Ascending aorta (tissue), 2 donors: Measurements from ENCODE around the gene PORCN. TPM values are rescaled to one million over a fixed set of nuclear protein-coding genes. Genes with fewer than 3 reads are reported as not detected.

Source experiments
- DNase-seq, 2 donors: peaks; one replicate each; pipeline ENCODE4 v3.0.0-alpha.2; 2019; ENCODE audit warnings: low spot score in 2 of 2
- H3K27ac ChIP-seq, 2 donors: fragments of 200-600 bp; sonication (generic); one replicate each; pipeline ENCODE4 v1.5.1; 2016 to 2017; ENCODE audit warnings: mild to moderate bottlenecking in 1 of 2
- H3K27me3 ChIP-seq: fragments of 200-600 bp; sonication (generic); one replicate; pipeline ENCODE4 v1.5.1; 2017
- H3K36me3 ChIP-seq, 2 donors: fragments of 200-600 bp; sonication (generic); one replicate each; pipeline ENCODE4 v1.5.1; 2016
- H3K4me1 ChIP-seq, 2 donors: fragments of 200-600 bp; sonication (generic); one replicate each; pipeline ENCODE4 v1.5.1; 2016 to 2017; ENCODE audit warnings: mild to moderate bottlenecking in 1 of 2
- H3K4me3 ChIP-seq, 2 donors: fragments of 200-600 bp; sonication (generic); one replicate each; pipeline ENCODE4 v1.5.1; 2016 to 2017; ENCODE audit warnings: mild to moderate bottlenecking in 1 of 2
- H3K9me3 ChIP-seq, 2 donors: fragments of 200-600 bp; sonication (generic); one replicate each; pipeline ENCODE4 v1.5.1; 2016
- intact Hi-C: fragments of 100-400 bp; cut with DNase I; formaldehyde crosslinking; loops from one replicate; pipeline ENCODE4 v1.15.1; 2023
- total RNA-seq: library from RNA; depleted of rRNA; stranded (reverse); fragments of >200 nt; gene quantifications from one replicate; pipeline ENCODE4 v1.1.0, GENCODE V29; 2016
- TF ChIP-seq, protein P1 (sequence below), 3 experiments: fragments of 200-600 bp in 2 of 3; fragments of 450-650 bp in 1 of 3; sonication (generic) in 2 of 3; IDR thresholded peaks; one replicate each; pipeline ENCODE4 v1.5.1; 2016 to 2019; ENCODE audit warnings: antibody characterized with exemption in 3 of 3, mild to moderate bottlenecking in 1 of 3, moderate library complexity in 1 of 3

PORCN gene
- total RNA-seq, 1 donor from 2014 or later = 6.2 TPM

DNA sequence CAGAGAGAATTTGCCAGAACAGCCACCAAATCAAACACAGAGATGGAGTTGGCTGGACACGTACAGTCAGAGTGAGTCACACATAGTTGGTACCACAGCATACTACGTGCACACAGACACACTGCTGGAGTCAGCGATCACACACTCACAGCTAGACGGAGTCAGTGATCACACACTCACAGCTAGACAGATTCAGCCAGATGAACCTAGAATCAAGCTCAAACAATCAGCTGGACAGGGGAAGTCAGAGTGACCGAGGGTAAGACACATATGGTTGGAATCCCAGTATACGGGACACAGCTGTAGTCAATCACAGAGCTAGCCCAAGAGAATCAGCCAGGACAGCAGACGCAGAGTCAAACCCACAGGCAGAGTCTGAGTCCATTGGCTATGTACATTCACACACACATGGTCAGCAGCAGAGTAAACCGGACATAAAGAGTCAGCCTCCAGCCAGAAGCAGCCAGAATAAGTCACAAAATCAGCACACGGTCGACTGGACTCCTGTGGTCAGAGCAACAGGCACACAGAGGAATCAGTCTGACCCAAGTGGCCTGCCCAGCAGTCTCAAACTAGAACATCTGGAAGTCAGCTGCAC lies 43.4 kb upstream of the PORCN start:
- TF ChIP-seq, protein P1, sequence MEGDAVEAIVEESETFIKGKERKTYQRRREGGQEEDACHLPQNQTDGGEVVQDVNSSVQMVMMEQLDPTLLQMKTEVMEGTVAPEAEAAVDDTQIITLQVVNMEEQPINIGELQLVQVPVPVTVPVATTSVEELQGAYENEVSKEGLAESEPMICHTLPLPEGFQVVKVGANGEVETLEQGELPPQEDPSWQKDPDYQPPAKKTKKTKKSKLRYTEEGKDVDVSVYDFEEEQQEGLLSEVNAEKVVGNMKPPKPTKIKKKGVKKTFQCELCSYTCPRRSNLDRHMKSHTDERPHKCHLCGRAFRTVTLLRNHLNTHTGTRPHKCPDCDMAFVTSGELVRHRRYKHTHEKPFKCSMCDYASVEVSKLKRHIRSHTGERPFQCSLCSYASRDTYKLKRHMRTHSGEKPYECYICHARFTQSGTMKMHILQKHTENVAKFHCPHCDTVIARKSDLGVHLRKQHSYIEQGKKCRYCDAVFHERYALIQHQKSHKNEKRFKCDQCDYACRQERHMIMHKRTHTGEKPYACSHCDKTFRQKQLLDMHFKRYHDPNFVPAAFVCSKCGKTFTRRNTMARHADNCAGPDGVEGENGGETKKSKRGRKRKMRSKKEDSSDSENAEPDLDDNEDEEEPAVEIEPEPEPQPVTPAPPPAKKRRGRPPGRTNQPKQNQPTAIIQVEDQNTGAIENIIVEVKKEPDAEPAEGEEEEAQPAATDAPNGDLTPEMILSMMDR (IDR thresholded peaks at IDR 0.05) = no peak
- Histone ChIP-seq H3K4me1 (no peaks in the 10 kb centered on the region), H3K27me3 (no peaks in the 10 kb centered on the region), H3K4me3 (no peak overlapping the region), H3K9me3 (no peaks in the 10 kb centered on the region), H3K36me3 (no peaks in the 10 kb centered on the region), H3K27ac (no peak overlapping the region)
- DNase-seq = no peak
- intact Hi-C loops = no loop called here

DNA sequence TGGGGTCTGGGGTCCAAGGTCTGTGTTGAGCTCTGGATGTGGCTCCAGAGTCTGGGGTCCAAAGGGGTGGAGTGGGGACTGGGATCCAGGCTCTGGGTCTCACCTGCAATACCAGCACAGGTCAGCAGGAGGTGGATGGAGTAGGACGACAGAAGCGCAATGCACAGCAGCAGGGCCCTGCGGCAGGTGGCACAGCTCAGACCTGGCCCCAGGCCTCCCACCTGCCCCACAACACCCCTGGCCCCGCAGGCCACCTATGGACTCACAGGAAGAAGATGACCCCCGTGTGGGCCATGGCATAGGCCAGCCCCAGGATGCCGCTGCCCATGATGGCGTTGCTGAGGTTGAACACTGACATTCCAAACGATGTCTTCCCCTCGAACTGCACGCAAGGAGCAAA lies 42.1 kb upstream of the PORCN start:
- Histone ChIP-seq H3K9me3 (no peaks in the 10 kb centered on the region), H3K36me3 (no peaks in the 10 kb centered on the region), H3K27ac (no peak overlapping the region), H3K4me3 (no peak overlapping the region), H3K27me3 (no peaks in the 10 kb centered on the region), H3K4me1 (no peaks in the 10 kb centered on the region)
- intact Hi-C loops = no loop called here
- DNase-seq = no peak
- TF ChIP-seq, protein P1 (IDR thresholded peaks at IDR 0.05) = no peak

GRCh38 chrX:48467281-48467761 lies 41.5 kb upstream of the PORCN start:
- intact Hi-C loops = no loop called here
- DNase-seq = no peak
- no peaks in the 10 kb centered on the region for H3K27me3 ChIP-seq
- no peaks in the 10 kb centered on the region for H3K4me1 ChIP-seq
- no peak overlapping the region for H3K27ac ChIP-seq
- H3K4me3 ChIP-seq = peak overlapping the region; percentile 36 to 57
- H3K9me3 ChIP-seq = no peaks in the 10 kb centered on the region
- TF ChIP-seq, protein P1 (IDR thresholded peaks at IDR 0.05) = no peak
- no peaks in the 10 kb centered on the region for H3K36me3 ChIP-seq

DNA sequence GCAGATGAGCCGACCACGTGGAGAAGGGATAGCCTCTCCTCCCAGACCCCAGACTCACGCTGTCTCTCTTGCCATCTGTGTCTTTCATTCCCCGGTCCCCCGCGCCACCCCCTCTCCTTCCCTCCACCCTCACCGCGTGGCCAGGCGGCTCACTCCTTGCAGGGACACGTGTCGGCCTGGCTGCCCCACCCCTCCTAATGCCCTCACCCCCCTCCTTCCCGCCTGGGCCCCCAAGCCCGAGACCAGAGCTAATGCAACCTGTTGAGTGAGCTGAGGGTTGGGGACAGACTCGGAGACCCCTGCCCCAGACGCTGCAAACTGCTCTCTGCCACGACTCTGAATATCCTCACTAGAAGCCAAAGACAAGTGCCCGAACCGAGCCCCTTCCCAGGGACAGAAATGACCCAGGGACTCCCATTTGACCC lies 40.5 kb upstream of the PORCN start:
- TF ChIP-seq, protein P1 (IDR thresholded peaks at IDR 0.05) = no peak
- Histone ChIP-seq H3K36me3 (no peaks in the 10 kb centered on the region), H3K9me3 (no peaks in the 10 kb centered on the region), H3K27ac (no peak overlapping the region), H3K4me1 (no peaks in the 10 kb centered on the region), H3K27me3 (no peaks in the 10 kb centered on the region), H3K4me3 (peak overlapping the region; percentile 36 to 57)
- intact Hi-C loops = no loop called here
- no peak for DNase-seq

DNA sequence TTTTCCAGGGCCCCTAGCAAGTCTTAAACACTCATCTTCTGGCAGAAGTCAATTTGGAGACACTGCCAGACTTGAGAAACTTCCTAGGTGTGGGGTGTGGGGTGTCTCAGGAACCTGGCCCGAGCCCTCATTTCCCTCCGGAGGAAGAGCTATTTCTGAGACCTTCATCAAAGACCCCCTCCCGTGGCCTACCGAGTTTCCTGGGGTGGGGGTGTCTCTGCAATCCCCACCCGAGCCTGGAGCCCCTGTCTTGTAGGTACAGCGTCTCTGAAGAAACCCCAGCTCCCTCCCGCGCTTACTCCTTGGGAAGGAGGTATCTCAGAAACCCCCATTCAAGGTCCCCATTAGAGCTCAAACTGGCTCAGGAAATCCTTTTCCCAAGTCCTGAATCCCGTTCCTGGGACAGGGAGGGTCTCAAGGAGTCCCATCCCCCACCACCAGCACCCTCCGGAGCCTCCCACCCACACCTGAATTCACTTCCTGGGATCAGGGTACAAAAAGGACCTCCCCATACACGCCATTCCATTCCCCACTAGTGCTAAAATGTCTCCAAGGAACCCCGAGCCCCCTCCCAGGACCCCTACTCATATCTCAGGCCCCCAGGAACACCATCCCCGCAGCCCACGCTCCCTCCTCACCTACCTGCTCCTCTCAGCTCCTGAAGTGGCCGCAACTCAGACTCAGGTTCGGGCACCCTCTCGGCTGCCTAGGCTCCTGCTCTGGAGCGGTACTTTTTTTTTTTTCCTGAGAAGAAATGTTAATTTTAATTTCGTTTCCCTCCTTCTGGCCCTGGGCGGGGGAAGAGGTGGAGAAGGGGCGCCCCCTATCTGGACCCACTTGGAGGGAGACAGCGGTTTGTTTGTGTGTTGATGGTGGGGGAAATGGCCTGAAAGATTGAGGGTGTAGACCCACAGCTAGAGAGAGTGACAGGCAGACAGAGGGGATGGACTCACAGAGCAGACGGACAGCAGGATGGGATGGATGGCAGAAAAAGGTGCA lies 39.8 kb upstream of the PORCN start:
- no peak for DNase-seq
- Histone ChIP-seq H3K4me3 (peak overlapping the region; percentile 36 to 57), H3K36me3 (no peaks in the 10 kb centered on the region), H3K27ac (no peak overlapping the region), H3K9me3 (no peaks in the 10 kb centered on the region), H3K4me1 (no peaks in the 10 kb centered on the region), H3K27me3 (no peaks in the 10 kb centered on the region)
- intact Hi-C loops = no loop called here
- TF ChIP-seq, protein P1 (IDR thresholded peaks at IDR 0.05) = peak in 1 of 3 experiments; percentile 23
